Measurements from ENCODE around the gene A3GALT2. TPM values are rescaled to one million over a fixed set of nuclear protein-coding genes. Genes with fewer than 3 reads are reported as not detected.

A3GALT2 gene
- polyA plus RNA-seq, 3 donors = not detected

DNA sequence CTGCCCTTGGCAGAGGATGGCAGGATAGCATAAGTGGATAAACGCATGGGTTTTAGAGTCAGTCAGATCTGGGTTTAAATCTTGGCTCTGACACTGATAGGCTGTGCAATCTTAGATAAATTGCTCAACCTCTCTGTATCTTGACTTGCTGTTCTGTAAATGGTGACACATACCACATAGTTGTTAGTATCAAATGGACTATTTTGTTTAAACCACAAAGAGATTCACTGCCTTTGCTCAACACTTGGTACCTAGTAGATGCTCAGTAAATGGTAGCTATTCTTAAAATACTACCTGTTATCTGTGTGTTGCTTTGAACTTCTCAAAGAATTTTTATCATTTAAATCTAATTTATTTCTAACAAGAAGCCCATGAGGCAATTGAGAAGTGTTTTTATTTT lies 39.5 kb upstream of the A3GALT2 start:
- WGBS (ENCODE audit: insufficient coverage) = no CpG with 5 or more reads among the region's 1 CpG

DNA sequence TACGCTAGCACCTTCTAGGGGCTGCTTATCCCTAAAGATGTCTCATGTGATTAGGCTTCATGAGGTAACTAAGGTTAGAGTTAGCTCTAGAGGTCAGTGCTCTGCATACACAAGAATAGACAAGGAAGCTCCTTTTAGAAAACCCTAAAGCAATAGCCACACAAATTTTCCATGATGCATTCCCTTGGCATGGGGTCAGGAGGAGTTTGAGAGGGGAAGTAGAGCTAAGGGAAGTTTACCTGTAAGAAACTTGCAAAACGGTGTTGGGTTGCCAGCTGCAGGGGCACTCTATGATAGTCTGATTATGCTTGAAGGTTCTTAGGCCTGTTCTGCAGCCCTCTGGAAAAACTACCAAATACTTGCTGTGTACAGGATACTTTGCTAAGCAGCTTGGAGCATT lies 39.0 kb upstream of the A3GALT2 start:
- Histone ChIP-seq H3K4me1 (ENCODE audit: control insufficient read depth in 1 of 2, insufficient read depth in 2 of 2, low read length in 2 of 2) (peaks cover 5 to 7% of the 10 kb centered on the region in 2 donors), H2AFZ (ENCODE audit: insufficient read depth, low read depth, low read length, poor library complexity, severe bottlenecking) (no peak overlapping the region), H3K4me3 (replicated peaks in 1 of 3; ENCODE audit: low read depth in 2 of 3, low read length in 3 of 3) (no peak overlapping the region), H3K9me3 (replicated peaks in 1 of 2; ENCODE audit: control insufficient read depth in 1 of 2, insufficient read depth in 1 of 2, low read length in 2 of 2) (no peaks in the 10 kb centered on the region), H3K27me3 (ENCODE audit: control insufficient read depth in 2 of 2, insufficient read depth in 2 of 2, low read length in 2 of 2) (no peaks in the 10 kb centered on the region), H3K4me2 (replicated peaks; ENCODE audit: extremely low read depth, low read length, poor library complexity, severe bottlenecking) (no peak overlapping the region), H3K79me2 (ENCODE audit: insufficient read depth, low read length) (no peaks in the 10 kb centered on the region), H3K9ac (ENCODE audit: insufficient read depth, low read length, poor library complexity, severe bottlenecking) (no peak overlapping the region), H3K27ac (ENCODE audit: low read depth in 1 of 2, low read length in 2 of 2) (no peak overlapping the region), H3K36me3 (replicated peaks in 1 of 2; ENCODE audit: control insufficient read depth in 1 of 2, insufficient read depth in 2 of 2, low read length in 2 of 2) (no peaks in the 10 kb centered on the region), H4K20me1 (ENCODE audit: insufficient read depth, low read length) (no peaks in the 10 kb centered on the region)
- peaks cover 16% of the 10 kb centered on the region for H3K4me1 Mint-ChIP-seq
- peaks cover 0 to 6% (median 5%) of the 10 kb centered on the region in 3 donors for H3K27me3 Mint-ChIP-seq (ENCODE audit: low read depth in 3 of 3)
- no CpG with 5 or more reads among the region's 2 CpGs for WGBS (ENCODE audit: insufficient coverage)
- H3K9me3 Mint-ChIP-seq = peaks cover 0 to 3% (median 0%) of the 10 kb centered on the region in 7 donors
- intact Hi-C loops (cut with micrococcal nuclease) = loop anchor here (5.0 to 10.0 kb wide), 2 partner anchors 33 to 105 kb away; no protein-coding TSS in a partner anchor
- no peak overlapping the region for H3K27ac Mint-ChIP-seq
- no peak for DNase-seq
- peaks cover 22 to 27% of the 10 kb centered on the region in 2 donors for H3K36me3 Mint-ChIP-seq
- no peak overlapping the region for H3K4me3 Mint-ChIP-seq
- TF ChIP-seq, protein P1, sequence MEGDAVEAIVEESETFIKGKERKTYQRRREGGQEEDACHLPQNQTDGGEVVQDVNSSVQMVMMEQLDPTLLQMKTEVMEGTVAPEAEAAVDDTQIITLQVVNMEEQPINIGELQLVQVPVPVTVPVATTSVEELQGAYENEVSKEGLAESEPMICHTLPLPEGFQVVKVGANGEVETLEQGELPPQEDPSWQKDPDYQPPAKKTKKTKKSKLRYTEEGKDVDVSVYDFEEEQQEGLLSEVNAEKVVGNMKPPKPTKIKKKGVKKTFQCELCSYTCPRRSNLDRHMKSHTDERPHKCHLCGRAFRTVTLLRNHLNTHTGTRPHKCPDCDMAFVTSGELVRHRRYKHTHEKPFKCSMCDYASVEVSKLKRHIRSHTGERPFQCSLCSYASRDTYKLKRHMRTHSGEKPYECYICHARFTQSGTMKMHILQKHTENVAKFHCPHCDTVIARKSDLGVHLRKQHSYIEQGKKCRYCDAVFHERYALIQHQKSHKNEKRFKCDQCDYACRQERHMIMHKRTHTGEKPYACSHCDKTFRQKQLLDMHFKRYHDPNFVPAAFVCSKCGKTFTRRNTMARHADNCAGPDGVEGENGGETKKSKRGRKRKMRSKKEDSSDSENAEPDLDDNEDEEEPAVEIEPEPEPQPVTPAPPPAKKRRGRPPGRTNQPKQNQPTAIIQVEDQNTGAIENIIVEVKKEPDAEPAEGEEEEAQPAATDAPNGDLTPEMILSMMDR (IDR thresholded peaks at IDR 0.05) = no peak

More for the DNA sequence above, 39.5 kb upstream of the A3GALT2 start:
- intact Hi-C loops (cut with micrococcal nuclease) = loop anchor here (5.0 to 10.0 kb wide), 2 partner anchors 33 to 104 kb away; no protein-coding TSS in a partner anchor
- no peak overlapping the region for H3K9ac ChIP-seq (ENCODE audit: insufficient read depth, low read length, poor library complexity, severe bottlenecking)
- Mint-ChIP-seq H3K4me3 (no peak overlapping the region), H3K9me3 (peaks cover 0 to 3% (median 0%) of the 10 kb centered on the region in 7 donors), H3K4me1 (peaks cover 16% of the 10 kb centered on the region), H3K36me3 (peaks cover 18 to 25% of the 10 kb centered on the region in 2 donors), H3K27ac (no peak overlapping the region), H3K27me3 (ENCODE audit: low read depth in 3 of 3) (peaks cover 0 to 5% (median 4%) of the 10 kb centered on the region in 3 donors)
- H3K9me3 ChIP-seq (replicated peaks in 1 of 2; ENCODE audit: control insufficient read depth in 1 of 2, insufficient read depth in 1 of 2, low read length in 2 of 2) = no peaks in the 10 kb centered on the region
- no peak overlapping the region for H3K27ac ChIP-seq (ENCODE audit: low read depth in 1 of 2, low read length in 2 of 2)
- H3K36me3 ChIP-seq (replicated peaks in 1 of 2; ENCODE audit: control insufficient read depth in 1 of 2, insufficient read depth in 2 of 2, low read length in 2 of 2) = no peaks in the 10 kb centered on the region
- DNase-seq = no peak
- H4K20me1 ChIP-seq (ENCODE audit: insufficient read depth, low read length) = no peaks in the 10 kb centered on the region
- no peak overlapping the region for H3K4me2 ChIP-seq (replicated peaks; ENCODE audit: extremely low read depth, low read length, poor library complexity, severe bottlenecking)
- H2AFZ ChIP-seq (ENCODE audit: insufficient read depth, low read depth, low read length, poor library complexity, severe bottlenecking) = no peak overlapping the region
- H3K79me2 ChIP-seq (ENCODE audit: insufficient read depth, low read length) = no peaks in the 10 kb centered on the region
- H3K4me3 ChIP-seq (replicated peaks in 1 of 3; ENCODE audit: low read depth in 2 of 3, low read length in 3 of 3) = no peak overlapping the region
- H3K27me3 ChIP-seq (ENCODE audit: control insufficient read depth in 2 of 2, insufficient read depth in 2 of 2, low read length in 2 of 2) = no peaks in the 10 kb centered on the region
- TF ChIP-seq, protein P1 (IDR thresholded peaks at IDR 0.05) = no peak
- peaks cover 5 to 7% of the 10 kb centered on the region in 2 donors for H3K4me1 ChIP-seq (ENCODE audit: control insufficient read depth in 1 of 2, insufficient read depth in 2 of 2, low read length in 2 of 2)

Data from CD14-positive monocyte (primary cell).